ENCODE results near the gene ADCK1.

- no peak for TF ChIP-seq POLR2A (IDR thresholded peaks at IDR 0.05; ENCODE audit: low read length)
- no peak for TF ChIP-seq CHD2 (IDR thresholded peaks at IDR 0.05; ENCODE audit: low read length, partially characterized antibody)
- no peak for TF ChIP-seq ZC3H11A (IDR thresholded peaks at IDR 0.05)
- TF ChIP-seq TP53 (CRISPR knock-in tag; IDR thresholded peaks at IDR 0.05): no peak
- TF ChIP-seq NFE2L2 (conservative IDR thresholded peaks at IDR 0.05; ENCODE audit: low read length): no peak
- no peak for TF ChIP-seq KDM1A (IDR thresholded peaks at IDR 0.05; ENCODE audit: low read depth)
- no peak for TF ChIP-seq RCOR1 (IDR thresholded peaks at IDR 0.05; ENCODE audit: low read depth, low read length)
- TF ChIP-seq MYC (IDR thresholded peaks at IDR 0.05; ENCODE audit: borderline replicate concordance, low read length): no peak
- no peak for TF ChIP-seq CTCF (IDR thresholded peaks at IDR 0.05)
Observed at GRCh38 chr14:77885367-77885766, 85.5 kb downstream of the ADCK1 start.
